ENCODE results near the gene NPAS3.

DNA sequence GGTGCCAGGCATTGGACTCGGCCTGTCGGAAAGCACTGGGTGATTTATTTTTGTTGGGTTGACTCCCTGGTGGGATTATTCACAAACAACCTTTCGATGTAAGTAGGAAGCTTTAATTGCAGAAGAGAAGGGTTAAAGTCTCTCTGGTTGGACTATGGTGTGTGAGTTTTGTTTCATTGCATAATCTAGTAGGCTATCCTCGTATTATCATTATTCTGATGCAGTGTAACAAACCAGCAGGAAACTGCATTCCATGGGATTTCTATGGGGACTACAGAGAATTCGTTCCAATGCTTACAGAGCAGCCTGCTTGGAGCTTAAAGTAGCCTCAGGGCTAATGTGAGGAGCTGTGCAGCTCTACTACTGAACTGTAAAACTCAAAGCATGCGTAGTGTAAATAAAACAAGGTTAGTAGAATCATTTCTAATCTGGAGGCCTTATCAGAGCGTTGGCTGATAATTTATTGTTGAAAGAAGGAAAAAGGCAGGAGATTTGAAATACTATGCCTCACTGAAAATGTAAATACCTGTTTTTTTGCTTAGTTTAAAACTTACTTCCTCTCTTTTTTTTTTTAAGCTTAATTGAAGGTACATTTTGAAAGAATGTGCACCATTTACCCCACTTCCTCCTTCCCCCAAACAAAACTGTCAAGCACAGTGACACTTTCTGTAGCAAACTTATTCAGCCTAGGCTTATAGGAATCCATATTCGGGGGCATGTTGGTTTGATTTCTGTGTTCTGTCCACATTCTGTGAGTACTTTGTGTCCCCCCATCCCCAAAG, 226.7 kb downstream of the NPAS3 start:
- TF ChIP-seq, protein P1, sequence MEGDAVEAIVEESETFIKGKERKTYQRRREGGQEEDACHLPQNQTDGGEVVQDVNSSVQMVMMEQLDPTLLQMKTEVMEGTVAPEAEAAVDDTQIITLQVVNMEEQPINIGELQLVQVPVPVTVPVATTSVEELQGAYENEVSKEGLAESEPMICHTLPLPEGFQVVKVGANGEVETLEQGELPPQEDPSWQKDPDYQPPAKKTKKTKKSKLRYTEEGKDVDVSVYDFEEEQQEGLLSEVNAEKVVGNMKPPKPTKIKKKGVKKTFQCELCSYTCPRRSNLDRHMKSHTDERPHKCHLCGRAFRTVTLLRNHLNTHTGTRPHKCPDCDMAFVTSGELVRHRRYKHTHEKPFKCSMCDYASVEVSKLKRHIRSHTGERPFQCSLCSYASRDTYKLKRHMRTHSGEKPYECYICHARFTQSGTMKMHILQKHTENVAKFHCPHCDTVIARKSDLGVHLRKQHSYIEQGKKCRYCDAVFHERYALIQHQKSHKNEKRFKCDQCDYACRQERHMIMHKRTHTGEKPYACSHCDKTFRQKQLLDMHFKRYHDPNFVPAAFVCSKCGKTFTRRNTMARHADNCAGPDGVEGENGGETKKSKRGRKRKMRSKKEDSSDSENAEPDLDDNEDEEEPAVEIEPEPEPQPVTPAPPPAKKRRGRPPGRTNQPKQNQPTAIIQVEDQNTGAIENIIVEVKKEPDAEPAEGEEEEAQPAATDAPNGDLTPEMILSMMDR (conservative IDR thresholded peaks at IDR 0.05; ENCODE audit: low read depth, low read length), result no peak
- no peak for TF ChIP-seq EZH2 (IDR thresholded peaks at IDR 0.05; ENCODE audit: borderline replicate concordance, low read depth, low read length, poor library complexity, severe bottlenecking)
